ENCODE data around the gene CHAF1B.

Gene CHAF1B

GRCh38 chr21:36385233-36386030 lies at the start of gene CHAF1B (continued):
- TF ChIP-seq PRDM10 (tag by site-specific recombination; IDR thresholded peaks at IDR 0.05) (peak; percentile 77), SETDB1 (IDR thresholded peaks at IDR 0.05; ENCODE audit: insufficient read length, low read length) (no peak), BCL6B (tag by site-specific recombination; IDR thresholded peaks at IDR 0.05) (no peak), PBX3 (CRISPR knock-in tag; IDR thresholded peaks at IDR 0.05) (no peak), ZNF248 (tag by site-specific recombination; IDR thresholded peaks at IDR 0.05) (no peak), ZNF221 (tag by site-specific recombination; IDR thresholded peaks at IDR 0.05; ENCODE audit: borderline replicate concordance) (no peak), KLF16 (tag by site-specific recombination; IDR thresholded peaks at IDR 0.05) (no peak), ZNF266 (tag by site-specific recombination; IDR thresholded peaks at IDR 0.05; ENCODE audit: low read depth) (no peak), ZNF629 (tag by site-specific recombination; IDR thresholded peaks at IDR 0.05) (no peak), ZBTB20 (tag by site-specific recombination; IDR thresholded peaks at IDR 0.05) (peak; percentile 94), ZXDB (tag by site-specific recombination; IDR thresholded peaks at IDR 0.05) (0 out of 2 replicates have a peak, but pooled peaks have one; percentile 9), ZNF544 (tag by site-specific recombination; IDR thresholded peaks at IDR 0.05) (no peak), ZNF701 (tag by site-specific recombination; IDR thresholded peaks at IDR 0.05) (no peak), ZNF280D (tag by site-specific recombination; IDR thresholded peaks at IDR 0.05) (no peak), SP2 (tag by site-specific recombination; IDR thresholded peaks at IDR 0.05) (peak; percentile 86), ZNF174 (tag by site-specific recombination; IDR thresholded peaks at IDR 0.05) (no peak), ZBTB6 (tag by site-specific recombination; IDR thresholded peaks at IDR 0.05) (no peak), YY2 (tag by site-specific recombination; IDR thresholded peaks at IDR 0.05) (no peak), TSHZ1 (tag by site-specific recombination; IDR thresholded peaks at IDR 0.05; ENCODE audit: borderline replicate concordance) (no peak), ZNF501 (tag by site-specific recombination; IDR thresholded peaks at IDR 0.05) (no peak), ZBTB11 (tag by site-specific recombination; conservative IDR thresholded peaks at IDR 0.05; ENCODE audit: low read depth) (peak; percentile 84)
